Activated CD4-positive, alpha-beta T cell treated with anti-CD3 and anti-CD28 coated beads for 4 hours (primary cell): ENCODE measurements around the gene AGPAT3.
"Not testable (repeated sequence)": the region's sequence is repeated elsewhere in the genome, so short reads cannot be mapped to it uniquely, and the experiment has no call there.

Experiments
- DNase-seq, 2 donors: peaks; one replicate each; pipeline ENCODE4 v3.0.0-alpha.2; 2020

Gene AGPAT3

DNA sequence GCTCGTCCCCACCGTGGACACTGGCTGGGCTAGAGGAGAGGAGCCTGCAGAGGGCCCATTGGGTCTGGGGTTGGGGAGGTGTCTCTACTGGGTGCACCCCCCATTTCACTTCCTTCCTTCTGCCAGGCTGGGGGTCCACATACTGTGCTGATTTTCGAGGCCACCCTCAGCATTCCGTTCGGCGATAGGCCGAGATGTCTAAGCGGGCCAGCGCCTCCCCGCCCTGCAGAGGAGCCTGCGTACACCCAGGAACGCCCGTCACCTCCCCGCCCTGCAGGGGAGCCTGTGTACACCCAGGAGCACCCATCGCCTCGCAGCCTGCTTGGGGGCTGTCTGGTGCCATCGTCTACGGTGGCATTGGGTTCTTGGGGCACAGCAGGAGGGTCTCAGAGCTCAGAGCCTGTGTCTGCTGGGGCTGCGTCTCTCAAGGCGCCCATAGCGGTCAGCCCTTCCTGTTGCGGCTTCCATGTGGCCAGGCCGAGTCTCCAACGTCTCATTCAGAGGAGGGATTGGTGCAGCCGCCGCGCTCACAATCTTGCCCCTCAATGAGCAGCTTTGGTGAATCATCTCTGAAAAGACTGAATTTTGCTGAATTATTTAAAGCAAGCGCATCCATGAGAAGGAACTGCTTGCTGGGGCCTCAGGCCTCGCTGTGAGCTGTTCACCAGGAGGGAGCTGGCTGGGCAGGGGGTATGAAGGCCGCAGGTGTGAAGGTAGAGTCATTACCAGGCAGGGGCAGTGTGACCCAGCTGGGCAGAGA, 30.7 kb upstream of the AGPAT3 start:
- no peak for DNase-seq

GRCh38 chr21:43835050-43835449, 30.0 kb upstream of the AGPAT3 start:
- no peak for DNase-seq

DNA sequence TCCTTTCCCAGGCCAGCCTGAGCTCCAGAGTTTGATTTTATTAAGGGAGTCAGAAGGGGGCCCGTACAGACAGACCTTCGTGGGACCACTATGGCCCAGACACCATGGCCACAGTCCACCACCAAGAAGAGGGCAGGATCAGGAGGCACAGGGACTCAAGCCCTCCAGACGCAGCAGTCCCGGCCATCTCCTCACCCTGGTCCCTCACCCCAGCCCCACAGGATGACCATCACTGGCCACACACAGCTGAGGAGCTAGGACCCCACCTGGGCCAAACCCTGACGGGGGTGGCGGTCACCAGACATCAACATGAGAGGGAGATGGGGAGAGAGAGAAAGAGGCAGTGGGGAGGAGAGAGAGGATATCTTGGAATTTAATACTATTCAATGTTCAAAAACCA, 29.2 kb upstream of the AGPAT3 start:
- no peak for DNase-seq

DNA sequence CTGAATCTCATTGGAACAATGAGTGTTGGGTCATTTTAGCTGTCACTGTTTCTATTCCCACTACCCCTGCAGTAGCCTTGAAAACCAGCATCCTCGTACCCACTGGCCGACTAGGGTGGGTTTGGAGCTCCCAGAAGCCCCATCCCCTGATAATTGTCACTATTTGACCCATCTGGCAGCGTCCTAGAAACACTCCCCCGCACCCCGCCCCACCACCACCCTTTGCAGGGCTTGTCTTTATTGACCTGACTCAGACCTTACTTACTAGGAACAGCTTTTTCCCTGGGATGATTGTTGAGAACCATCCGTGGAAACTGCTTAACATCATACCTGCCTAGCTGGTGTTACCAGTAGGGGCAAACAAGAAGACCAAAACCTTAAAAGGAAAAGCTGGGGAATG, 28.4 kb upstream of the AGPAT3 start:
- no peak for DNase-seq

DNA sequence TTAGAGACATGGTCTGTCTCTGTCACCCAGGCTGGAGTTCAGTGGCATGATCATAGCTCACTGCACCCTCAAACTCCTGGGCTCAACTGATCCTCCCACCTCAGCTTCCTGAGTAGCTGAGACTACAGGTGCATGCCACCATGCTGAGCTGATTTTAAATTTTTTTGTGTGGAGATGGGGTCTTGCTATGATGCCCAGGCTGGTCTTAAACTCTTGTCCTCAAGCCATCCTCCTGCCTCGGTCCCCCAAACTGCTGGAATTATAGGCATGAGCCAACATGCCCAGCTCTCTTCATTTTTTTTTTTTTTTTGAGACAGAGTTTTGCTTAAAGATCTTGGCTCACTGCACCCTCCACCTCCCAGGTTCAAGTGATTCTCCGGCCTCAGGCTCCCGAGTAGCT, 24.8 kb upstream of the AGPAT3 start:
- no peak for DNase-seq

DNA sequence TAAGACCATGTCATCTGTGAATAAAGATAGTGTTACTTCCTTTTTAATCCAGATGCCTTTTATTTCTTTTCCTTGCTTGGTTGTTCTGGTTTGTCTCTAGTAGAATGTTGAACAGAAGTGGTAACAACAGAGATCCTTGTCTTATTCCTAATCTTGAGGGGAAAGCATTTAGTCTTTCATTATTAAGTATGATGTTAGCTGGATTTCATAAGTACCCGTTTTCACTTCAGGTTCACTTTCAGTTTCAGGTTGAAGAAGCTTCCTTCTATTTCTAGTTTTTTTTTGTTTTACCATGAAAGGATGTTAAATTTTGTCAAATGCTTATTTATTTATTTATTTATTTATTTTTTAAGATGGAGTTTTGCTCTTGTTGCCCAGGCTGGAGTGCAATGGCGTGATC, 22.3 kb upstream of the AGPAT3 start:
- no peak for DNase-seq

GRCh38 chr21:43844906-43845305, 20.1 kb upstream of the AGPAT3 start:
- DNase-seq, result not testable (repeated sequence)

DNA sequence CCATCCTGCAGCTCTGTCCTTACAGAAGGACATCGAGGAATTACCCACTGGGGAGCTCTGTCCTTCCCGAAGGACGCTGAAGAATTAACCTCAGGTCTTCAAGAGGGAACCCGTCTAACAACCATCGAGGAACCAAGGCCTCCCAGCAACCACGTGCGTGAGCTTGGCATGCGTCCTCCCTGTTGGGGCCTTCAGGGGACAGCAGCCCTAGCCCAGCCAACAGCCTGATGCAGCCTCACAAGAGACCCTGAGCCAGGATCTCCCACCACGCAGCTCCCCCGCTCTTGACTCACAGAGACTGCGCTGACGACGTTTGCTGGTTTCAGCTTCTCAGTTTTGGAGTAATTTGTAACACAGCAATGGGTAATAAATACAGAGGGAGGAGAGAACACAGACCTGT, 19.6 kb upstream of the AGPAT3 start:
- DNase-seq, result no peak

DNA sequence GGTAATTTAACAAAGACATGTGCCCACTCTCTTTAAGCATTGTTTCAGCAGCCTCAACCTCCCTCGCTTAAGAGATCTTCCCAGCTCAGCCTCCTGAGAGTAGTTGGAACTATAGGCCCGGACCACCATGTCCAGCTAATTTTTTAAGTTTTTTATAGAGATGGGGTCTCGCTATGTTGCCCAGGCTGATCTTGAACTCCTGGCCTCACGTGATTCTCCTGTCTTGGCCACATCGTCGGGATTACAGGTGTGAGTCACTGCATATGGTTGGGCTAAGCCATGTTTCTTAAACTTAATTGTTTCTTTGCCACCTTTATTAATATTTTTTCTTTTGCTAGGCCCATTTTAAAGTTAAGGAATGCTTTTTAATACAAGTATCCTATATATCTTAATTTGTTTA, 18.6 kb upstream of the AGPAT3 start:
- no peak for DNase-seq

- DNase-seq, result no peak
Measured at GRCh38 chr21:43847301-43847700, 17.7 kb upstream of the AGPAT3 start.

GRCh38 chr21:43848771-43849170, 16.3 kb upstream of the AGPAT3 start:
- no peak for DNase-seq

DNA sequence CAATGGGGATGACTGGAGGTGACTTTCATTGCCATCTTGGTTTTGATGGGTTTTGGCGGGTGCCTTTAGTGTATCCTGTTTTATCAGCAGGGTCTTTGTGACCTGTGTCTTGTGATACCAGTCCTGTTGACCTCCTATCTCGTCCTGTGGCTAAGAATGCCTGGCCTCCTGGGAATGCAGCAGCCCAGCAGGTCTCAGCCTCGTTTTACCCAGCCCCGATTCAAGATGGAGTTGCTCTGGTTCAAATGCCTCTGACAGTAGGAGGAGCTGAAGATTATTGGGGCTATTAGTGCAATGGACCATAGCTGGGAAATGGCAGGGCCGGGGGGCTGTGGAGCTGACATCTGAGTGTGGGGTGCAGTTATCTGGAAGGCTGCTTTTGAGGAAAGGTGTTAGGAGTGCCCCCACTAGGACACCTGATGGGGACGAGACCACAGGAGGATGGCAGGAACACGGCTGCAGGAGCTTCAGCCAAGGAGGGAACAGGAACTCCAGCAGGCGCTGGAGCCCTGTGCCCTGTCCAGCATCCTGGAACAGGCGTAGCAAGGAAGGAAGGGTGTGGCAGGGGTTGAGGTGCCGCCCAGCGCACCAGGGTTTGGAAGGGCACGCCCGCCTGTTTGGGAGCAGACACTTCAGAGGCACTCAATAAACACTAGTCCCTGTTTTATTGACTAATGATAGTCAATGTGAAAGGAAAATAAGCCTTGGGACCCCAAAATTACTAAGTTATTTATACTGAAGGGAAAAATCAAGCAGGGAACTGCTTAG, 15.3 kb upstream of the AGPAT3 start:
- DNase-seq, result no peak

GRCh38 chr21:43850728-43851295, 14.2 kb upstream of the AGPAT3 start:
- DNase-seq, result no peak

- DNase-seq, result no peak
Measured at GRCh38 chr21:43851593-43851992, 13.4 kb upstream of the AGPAT3 start.

GRCh38 chr21:43853851-43854772, 10.9 kb upstream of the AGPAT3 start:
- no peak for DNase-seq

- no peak for DNase-seq
Measured at GRCh38 chr21:43854773-43855633, 10.0 kb upstream of the AGPAT3 start.

GRCh38 chr21:43855955-43856354, 9.1 kb upstream of the AGPAT3 start:
- DNase-seq, result no peak

DNA sequence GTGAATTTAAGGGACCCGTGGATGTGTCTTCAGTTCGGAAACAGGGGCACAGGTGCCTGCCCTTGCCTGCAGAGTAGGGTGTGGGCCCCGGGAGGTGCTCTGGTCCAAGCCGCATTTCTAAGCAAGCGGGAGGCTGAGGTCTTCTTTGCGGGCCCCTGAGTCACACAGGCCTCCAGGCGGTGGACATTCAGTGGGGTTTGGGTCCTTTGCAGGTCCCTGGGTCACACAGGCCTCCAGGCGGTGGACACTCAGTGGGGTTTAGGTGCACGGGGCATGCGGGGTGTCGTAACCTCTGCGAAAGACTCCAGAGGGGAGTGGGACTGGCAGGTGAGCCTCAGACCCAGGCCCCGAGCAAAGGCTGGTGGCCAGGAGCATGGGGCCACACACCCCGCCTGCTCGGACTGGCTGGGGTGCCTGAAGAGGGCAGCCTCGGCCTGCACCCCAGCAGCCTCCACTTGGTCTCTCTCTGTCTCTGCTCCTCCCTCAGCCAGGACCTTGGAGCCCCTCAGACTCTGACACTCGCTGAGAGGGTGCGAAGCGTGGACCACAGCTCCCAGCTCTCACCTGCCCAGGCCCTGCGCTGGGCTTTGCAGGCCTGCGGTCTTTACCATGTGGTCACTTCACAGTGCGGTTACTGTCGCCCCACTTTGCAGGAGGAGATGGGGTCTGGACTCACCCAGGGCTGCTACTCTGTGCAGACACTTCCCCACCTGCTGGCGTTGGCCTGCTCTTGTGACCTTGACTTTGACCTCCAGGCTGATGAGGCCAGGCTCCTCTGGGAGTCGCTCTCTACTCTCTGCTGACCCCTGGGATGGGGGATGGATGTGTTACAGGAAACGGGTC, 6.0 kb upstream of the AGPAT3 start:
- DNase-seq, result no peak

DNA sequence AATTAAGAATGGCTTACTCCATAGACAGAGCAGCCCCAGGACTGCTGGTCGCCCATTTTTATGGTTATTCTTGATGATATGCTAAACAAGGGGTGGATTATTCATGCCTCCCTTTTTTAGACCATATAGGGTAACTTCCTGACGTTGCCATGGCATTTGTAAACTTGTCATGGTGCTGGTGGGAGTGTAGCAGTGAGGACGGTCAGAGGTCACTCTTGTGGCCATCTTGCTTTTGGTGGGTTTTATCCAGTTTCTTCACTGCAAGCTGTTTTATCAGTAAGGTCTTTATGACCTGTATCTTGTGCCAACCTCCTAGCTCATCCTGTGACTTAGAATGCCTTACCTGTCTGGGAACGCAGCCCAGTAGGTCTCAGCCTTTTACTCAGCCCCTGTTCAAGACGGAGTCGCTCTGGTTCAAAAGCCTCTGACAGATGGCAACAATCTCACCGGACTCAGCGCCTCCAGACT, 5.2 kb upstream of the AGPAT3 start:
- DNase-seq, result no peak

- DNase-seq, result no peak
Measured at GRCh38 chr21:43861706-43862105, 3.3 kb upstream of the AGPAT3 start.
